B cell (primary cell): Measurements from ENCODE around the gene RELL2. TPM values are rescaled to one million over a fixed set of nuclear protein-coding genes. Genes with fewer than 3 reads are reported as not detected.

ENCODE experiments used
- ATAC-seq: fragments of 200-7000 bp; cut with Tn5 transposase; one replicate; pipeline ENCODE4 v1.10.0; 2021; ENCODE audit warnings: low read depth, mild to moderate bottlenecking, moderate number of reproducible peaks, moderate library complexity
- CTCF ChIA-PET: fragments of 350-600 bp; sonication (Branson Sonifier 250); formaldehyde crosslinking; loops from one replicate; lab custom pipeline; 2021; ENCODE audit warnings: antibody characterized with exemption, inconsistent platforms; lab: Charles Lee
- POLR2A ChIA-PET: fragments of 350-600 bp; sonication (Branson Sonifier 250); formaldehyde crosslinking; loops from one replicate; lab custom pipeline; 2021; ENCODE audit warnings: antibody characterized with exemption; lab: Charles Lee
- DNase-seq: peaks from one replicate; pipeline ENCODE4 v3.0.0; 2013
- H2AFZ ChIP-seq: 2 replicates; pipeline ENCODE4 v1.6.1; 2012; ENCODE audit warnings: mild to moderate bottlenecking, low read depth, low read length; ENCODE audit not compliant: insufficient read depth, poor library complexity, severe bottlenecking
- H3K27ac ChIP-seq, 2 donors: 1 replicate in 1 of 2; 2 replicates in 1 of 2; pipeline ENCODE4 v1.5.1; 2012 to 2013; ENCODE audit warnings: low read length in 2 of 2, mild to moderate bottlenecking in 2 of 2, moderate library complexity in 1 of 2
- H3K27me3 ChIP-seq, 4 experiments: fragments of 200-600 bp in 1 of 4; sonication (generic) in 1 of 4; replicated peaks in 1 of 4; 1 replicate in 2 of 4; 2 replicates in 2 of 4; pipeline versions ENCODE4 v1.6.1 to v1.7.0; 2013 to 2016; ENCODE audit warnings: low read length in 3 of 4, mild to moderate bottlenecking in 2 of 4, mixed read lengths in 1 of 4, moderate library complexity in 1 of 4; ENCODE audit not compliant: insufficient read depth in 4 of 4, control insufficient read depth in 3 of 4; ENCODE audit errors: control extremely low read depth in 1 of 4
- H3K36me3 ChIP-seq, 2 experiments: replicated peaks in 1 of 2; 1 replicate in 1 of 2; 2 replicates in 1 of 2; pipeline versions ENCODE4 v1.6.1 to v1.7.1; 2013; ENCODE audit warnings: low read length in 1 of 2; ENCODE audit not compliant: insufficient read depth in 2 of 2, control insufficient read depth in 1 of 2; ENCODE audit errors: control extremely low read depth in 1 of 2, extremely low read depth in 1 of 2
- H3K4me1 ChIP-seq, 2 donors: fragments of 200-600 bp in 1 of 2; sonication (generic) in 1 of 2; 1 replicate in 1 of 2; 2 replicates in 1 of 2; pipeline versions ENCODE4 v1.5.1 to v1.6.1; 2013 to 2017; ENCODE audit warnings: low read length in 2 of 2; ENCODE audit not compliant: control insufficient read depth in 2 of 2, insufficient read depth in 2 of 2
- H3K4me2 ChIP-seq: replicated peaks from 2 replicates; pipeline ENCODE3; 2012; ENCODE audit warnings: mild to moderate bottlenecking, low read depth, low read length; ENCODE audit not compliant: poor library complexity, severe bottlenecking
- H3K4me3 ChIP-seq, 5 experiments: fragments of 200-600 bp in 1 of 5; sonication (generic) in 1 of 5; 1 replicate in 3 of 5; 2 replicates in 2 of 5; pipeline versions ENCODE4 v1.5.1 to v1.7.0; 2011 to 2016; ENCODE audit warnings: low read length in 4 of 5, mild to moderate bottlenecking in 4 of 5, low read depth in 2 of 5, control low read depth in 1 of 5, moderate library complexity in 1 of 5; ENCODE audit not compliant: insufficient read depth in 1 of 5; ENCODE audit errors: control extremely low read depth in 1 of 5, extremely low read depth in 1 of 5
- H3K79me2 ChIP-seq: fragments of 200-600 bp; sonication (generic); one replicate; pipeline ENCODE4 v1.6.0; 2016; ENCODE audit warnings: low read length; ENCODE audit not compliant: control insufficient read depth, insufficient read depth
- H3K9ac ChIP-seq: fragments of 200-600 bp; sonication (generic); 2 replicates; pipeline ENCODE4 v1.6.1; 2017; ENCODE audit warnings: mild to moderate bottlenecking, low read length, moderate library complexity
- H3K9me3 ChIP-seq, 3 donors: one replicate each; pipeline versions ENCODE4 v1.6.1 to v1.7.1; 2013; ENCODE audit warnings: low read length in 2 of 3; ENCODE audit not compliant: control insufficient read depth in 2 of 3, insufficient read depth in 1 of 3; ENCODE audit errors: control extremely low read depth in 1 of 3
- H4K20me1 ChIP-seq: 2 replicates; pipeline ENCODE4 v1.6.0; 2012; ENCODE audit warnings: mild to moderate bottlenecking, low read length; ENCODE audit not compliant: insufficient read depth, control insufficient read depth, poor library complexity, severe bottlenecking
- H3K27ac Mint-ChIP-seq: one replicate; pipeline ENCODE4 v1.8.0; 2021; ENCODE audit warnings: mixed read lengths
- H3K27me3 Mint-ChIP-seq: one replicate; pipeline ENCODE4 v1.8.0; 2021; ENCODE audit warnings: mixed read lengths
- H3K4me1 Mint-ChIP-seq: one replicate; pipeline ENCODE4 v1.8.0; 2021; ENCODE audit warnings: mixed read lengths
- H3K4me3 Mint-ChIP-seq: one replicate; pipeline ENCODE4 v1.8.0; 2021; ENCODE audit warnings: mixed read lengths
- H3K9me3 Mint-ChIP-seq: one replicate; pipeline ENCODE4 v1.8.0; 2022; ENCODE audit warnings: mixed read lengths; ENCODE audit not compliant: insufficient read depth
- EZH2 ChIP-seq: IDR thresholded peaks from 2 replicates; pipeline ENCODE4 v1.6.1; 2012; ENCODE audit warnings: borderline replicate concordance, low read depth, mild to moderate bottlenecking, moderate library complexity, low read length; ENCODE audit not compliant: insufficient read depth, poor library complexity, severe bottlenecking
- WGBS: methylation state at CpG from one replicate; pipeline ENCODE4 v1.1.5; 2013; ENCODE audit warnings: missing lambda C conversion rate; ENCODE audit not compliant: insufficient coverage; 5-methylcytosine and 5-hydroxymethylcytosine counted together
- intact Hi-C: fragments of 100-400 bp; cut with micrococcal nuclease; formaldehyde crosslinking; loops from one replicate; pipeline ENCODE4 v1.10.0; 2022
- polyA plus RNA-seq: library from polyadenylated mRNA; depleted of rRNA; stranded (reverse); fragments of >200 nt; gene quantifications from 2 replicates; pipeline ENCODE4 v1.2.3, GENCODE V29; 2012
- total RNA-seq, 2 donors: library from RNA; stranded (reverse); fragments of 120-200 nt in 1 of 2; gene quantifications; 1 replicate in 1 of 2; 2 replicates in 1 of 2; pipeline versions ENCODE4 v1.2.3 to v1.2.4, GENCODE V29; 2013 to 2022
- TF ChIP-seq, protein P1 (sequence below): fragments of 200-600 bp; IDR thresholded peaks from one replicate; pipeline ENCODE4 v1.8.0; 2022; ENCODE audit warnings: antibody characterized with exemption, mild to moderate bottlenecking

Gene RELL2
- total and polyA plus RNA-seq, 2 donors (not counting 1 experiment from before 2014, with no cell fraction given): 12.1 to 48.9 TPM

DNA sequence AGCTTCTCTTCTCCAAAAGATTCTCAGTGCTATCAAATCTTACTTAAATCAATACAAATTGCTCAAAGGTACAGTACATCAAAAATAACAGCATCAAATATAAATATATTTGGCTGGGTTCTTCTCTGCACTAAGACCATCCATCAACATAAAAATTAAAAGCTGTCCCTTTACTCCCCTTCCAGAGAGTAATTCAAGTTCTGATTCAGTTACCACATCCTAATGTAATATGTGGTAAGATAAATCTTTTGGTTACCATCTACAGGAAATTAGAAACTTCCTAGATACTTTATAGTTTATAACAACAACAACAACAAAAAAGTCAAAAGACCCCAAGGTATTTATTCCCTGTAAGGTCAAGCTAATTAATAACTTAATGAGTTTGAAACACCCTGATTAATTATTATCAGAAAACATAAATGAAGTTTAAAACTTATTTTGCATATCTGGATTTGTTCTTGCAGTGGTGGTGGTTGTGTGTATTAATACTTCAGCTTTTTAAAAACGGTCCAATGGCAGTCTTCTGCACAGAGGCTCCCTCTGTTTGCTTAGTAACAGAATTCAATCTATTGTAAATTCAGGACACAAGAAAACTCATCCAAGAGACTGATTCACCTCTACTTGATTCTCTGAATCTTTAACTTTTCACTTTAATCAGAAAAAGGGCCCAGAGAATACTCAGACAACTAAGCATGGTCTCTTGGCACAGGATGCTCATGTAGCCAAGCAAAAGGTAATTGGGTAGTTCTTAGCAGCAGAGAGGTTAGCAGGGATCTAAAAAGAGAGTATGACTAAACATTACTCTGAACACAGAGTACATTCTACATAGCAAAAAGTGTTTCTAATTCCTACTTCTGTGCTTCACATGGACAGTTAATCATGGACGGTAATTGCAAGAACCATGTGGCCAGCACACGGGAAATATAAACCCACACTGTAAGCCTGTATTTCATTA, 38.1 kb upstream of the RELL2 start:
- Histone ChIP-seq H3K27ac (peak overlapping the region in 1 of 2 donors; percentile 61), H3K9ac (no peak overlapping the region), H4K20me1 (peaks cover 31% of the 10 kb centered on the region), H3K4me2 (no peak overlapping the region), H3K9me3 (peaks cover 0 to 6% (median 0%) of the 10 kb centered on the region in 3 donors), H2AFZ (no peak overlapping the region), H3K27me3 (no peaks in the 10 kb centered on the region), H3K4me3 (no peak overlapping the region), H3K79me2 (peaks cover 89% of the 10 kb centered on the region), H3K36me3 (peaks cover 4 to 11% of the 10 kb centered on the region in 2 experiments), H3K4me1 (peaks cover 23 to 40% of the 10 kb centered on the region in 2 donors)
- intact Hi-C loops: no loop called here
- Mint-ChIP-seq H3K27me3 (no peaks in the 10 kb centered on the region), H3K9me3 (no peaks in the 10 kb centered on the region), H3K4me3 (peak overlapping the region; percentile 12), H3K4me1 (peaks cover 61% of the 10 kb centered on the region), H3K27ac (no peak overlapping the region)
- DNase-seq: no peak
- TF ChIP-seq, protein P1, sequence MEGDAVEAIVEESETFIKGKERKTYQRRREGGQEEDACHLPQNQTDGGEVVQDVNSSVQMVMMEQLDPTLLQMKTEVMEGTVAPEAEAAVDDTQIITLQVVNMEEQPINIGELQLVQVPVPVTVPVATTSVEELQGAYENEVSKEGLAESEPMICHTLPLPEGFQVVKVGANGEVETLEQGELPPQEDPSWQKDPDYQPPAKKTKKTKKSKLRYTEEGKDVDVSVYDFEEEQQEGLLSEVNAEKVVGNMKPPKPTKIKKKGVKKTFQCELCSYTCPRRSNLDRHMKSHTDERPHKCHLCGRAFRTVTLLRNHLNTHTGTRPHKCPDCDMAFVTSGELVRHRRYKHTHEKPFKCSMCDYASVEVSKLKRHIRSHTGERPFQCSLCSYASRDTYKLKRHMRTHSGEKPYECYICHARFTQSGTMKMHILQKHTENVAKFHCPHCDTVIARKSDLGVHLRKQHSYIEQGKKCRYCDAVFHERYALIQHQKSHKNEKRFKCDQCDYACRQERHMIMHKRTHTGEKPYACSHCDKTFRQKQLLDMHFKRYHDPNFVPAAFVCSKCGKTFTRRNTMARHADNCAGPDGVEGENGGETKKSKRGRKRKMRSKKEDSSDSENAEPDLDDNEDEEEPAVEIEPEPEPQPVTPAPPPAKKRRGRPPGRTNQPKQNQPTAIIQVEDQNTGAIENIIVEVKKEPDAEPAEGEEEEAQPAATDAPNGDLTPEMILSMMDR: no peak
- TF ChIP-seq EZH2: no peak
- POLR2A ChIA-PET: interaction anchor here (0.6 to 0.7 kb wide), 3 partner anchors 19 to 1911 kb away, joined by 3 to 6 read pairs (median 3); no protein-coding TSS in a partner anchor
- WGBS: no CpG with 5 or more reads among the region's 3 CpGs
- no peak for ATAC-seq
- CTCF ChIA-PET: interaction anchor here (1.0 to 5.6 kb wide), 6 partner anchors 9 to 362 kb away, joined by 3 to 50 read pairs (median 4); partner anchors contain the start of genes DIAPH1, HDAC3 and RELL2
